ENCODE data around the gene SYNJ1.
"Not testable (repeated sequence)": the region's sequence is repeated elsewhere in the genome, so short reads cannot be mapped to it uniquely, and the experiment has no call there.

The SYNJ1 gene, protein sequence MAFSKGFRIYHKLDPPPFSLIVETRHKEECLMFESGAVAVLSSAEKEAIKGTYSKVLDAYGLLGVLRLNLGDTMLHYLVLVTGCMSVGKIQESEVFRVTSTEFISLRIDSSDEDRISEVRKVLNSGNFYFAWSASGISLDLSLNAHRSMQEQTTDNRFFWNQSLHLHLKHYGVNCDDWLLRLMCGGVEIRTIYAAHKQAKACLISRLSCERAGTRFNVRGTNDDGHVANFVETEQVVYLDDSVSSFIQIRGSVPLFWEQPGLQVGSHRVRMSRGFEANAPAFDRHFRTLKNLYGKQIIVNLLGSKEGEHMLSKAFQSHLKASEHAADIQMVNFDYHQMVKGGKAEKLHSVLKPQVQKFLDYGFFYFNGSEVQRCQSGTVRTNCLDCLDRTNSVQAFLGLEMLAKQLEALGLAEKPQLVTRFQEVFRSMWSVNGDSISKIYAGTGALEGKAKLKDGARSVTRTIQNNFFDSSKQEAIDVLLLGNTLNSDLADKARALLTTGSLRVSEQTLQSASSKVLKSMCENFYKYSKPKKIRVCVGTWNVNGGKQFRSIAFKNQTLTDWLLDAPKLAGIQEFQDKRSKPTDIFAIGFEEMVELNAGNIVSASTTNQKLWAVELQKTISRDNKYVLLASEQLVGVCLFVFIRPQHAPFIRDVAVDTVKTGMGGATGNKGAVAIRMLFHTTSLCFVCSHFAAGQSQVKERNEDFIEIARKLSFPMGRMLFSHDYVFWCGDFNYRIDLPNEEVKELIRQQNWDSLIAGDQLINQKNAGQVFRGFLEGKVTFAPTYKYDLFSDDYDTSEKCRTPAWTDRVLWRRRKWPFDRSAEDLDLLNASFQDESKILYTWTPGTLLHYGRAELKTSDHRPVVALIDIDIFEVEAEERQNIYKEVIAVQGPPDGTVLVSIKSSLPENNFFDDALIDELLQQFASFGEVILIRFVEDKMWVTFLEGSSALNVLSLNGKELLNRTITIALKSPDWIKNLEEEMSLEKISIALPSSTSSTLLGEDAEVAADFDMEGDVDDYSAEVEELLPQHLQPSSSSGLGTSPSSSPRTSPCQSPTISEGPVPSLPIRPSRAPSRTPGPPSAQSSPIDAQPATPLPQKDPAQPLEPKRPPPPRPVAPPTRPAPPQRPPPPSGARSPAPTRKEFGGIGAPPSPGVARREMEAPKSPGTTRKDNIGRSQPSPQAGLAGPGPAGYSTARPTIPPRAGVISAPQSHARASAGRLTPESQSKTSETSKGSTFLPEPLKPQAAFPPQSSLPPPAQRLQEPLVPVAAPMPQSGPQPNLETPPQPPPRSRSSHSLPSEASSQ (N-terminal part only)

DNA sequence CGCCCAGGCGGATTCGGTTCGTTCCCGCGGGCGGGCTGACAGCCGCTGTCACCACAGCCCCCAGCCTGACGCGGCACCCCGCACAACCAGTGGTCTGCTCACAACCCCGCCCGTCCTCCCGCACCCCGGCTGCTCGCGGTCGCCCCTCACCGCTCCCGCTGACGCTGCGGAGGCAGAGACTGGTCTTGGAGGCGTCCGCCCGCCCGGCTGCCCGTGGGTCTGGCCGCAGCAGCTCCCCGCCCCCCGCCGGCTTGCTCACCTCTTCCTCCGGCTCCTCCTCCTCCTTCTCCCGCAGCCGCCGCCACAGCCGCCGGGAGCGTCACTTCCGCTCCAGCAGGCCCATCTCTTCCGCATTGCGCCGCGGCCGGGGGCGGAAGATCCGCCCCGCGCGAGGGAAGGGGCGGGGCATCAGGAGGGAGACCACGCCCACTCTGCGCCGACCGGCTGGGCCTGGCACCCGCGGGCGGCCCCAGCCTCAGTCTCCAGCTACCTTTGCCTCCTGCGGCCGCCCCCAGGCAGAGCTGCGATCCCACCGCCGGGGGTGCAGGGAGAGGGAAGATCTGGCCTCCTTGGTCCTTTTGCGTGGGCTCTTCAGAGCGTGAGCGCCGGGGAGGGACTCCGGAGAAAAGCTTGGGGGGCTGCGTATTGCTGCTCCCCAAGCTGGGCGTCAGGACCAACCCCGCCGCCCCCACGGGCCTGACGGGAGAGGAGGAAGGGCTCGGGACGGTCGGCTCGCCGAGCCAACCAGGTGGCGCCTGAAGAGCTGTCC, at the start of gene SYNJ1:
SYNJ1 (minus strand) TSS at position 327 of the 769 bp plus-strand sequence. CDS start 1,118 bp downstream, outside the sequence.
- peak; percentile 95 for DNase-seq (ENCODE audit: low spot score)

- no peak for DNase-seq (ENCODE audit: low spot score)
Observed at GRCh38 chr21:32777269-32777668, 49.5 kb upstream of the SYNJ1 start.

GRCh38 chr21:32776743-32777142, 48.9 kb upstream of the SYNJ1 start:
- DNase-seq (ENCODE audit: low spot score) = no peak

DNA sequence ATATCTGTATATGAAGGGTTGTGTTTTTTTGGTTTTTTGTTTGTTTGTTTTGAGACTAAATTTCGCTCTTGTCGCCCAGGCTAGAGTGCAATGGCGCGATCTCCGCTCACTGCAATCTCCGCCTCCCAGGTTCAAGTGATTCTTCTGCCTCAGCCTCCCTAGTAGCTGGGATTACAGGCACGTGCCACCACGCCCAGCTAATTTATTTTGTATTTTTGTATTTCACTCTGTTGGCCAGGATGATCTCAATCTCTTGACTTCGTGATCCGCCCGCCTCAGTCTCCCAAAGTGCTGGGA, 45.2 kb upstream of the SYNJ1 start:
- not testable (repeated sequence) for DNase-seq (ENCODE audit: low spot score)

GRCh38 chr21:32772281-32773047, 44.7 kb upstream of the SYNJ1 start:
- peak; percentile 64 for DNase-seq (ENCODE audit: low spot score)

- peak; percentile 60 for DNase-seq (ENCODE audit: low spot score)
Observed at GRCh38 chr21:32770871-32771523, 43.2 kb upstream of the SYNJ1 start.

DNA sequence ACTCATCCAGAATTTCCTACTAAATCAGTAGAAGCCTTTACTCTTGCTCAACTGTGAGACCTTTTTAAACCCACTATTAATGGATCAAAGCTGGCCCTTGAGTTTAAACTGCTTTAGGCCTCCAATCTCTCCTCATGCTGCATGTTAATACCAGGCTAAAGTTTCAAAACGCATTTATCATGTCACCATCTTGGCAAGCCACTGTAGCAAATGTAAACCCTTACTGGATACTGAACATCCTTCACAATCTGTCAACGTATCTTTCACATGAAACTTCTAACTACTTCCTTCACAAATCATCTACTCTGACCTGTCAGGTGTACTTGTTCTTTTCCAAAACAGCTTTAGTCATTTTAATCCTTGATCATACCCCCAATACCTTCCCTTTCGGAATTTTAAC, 40.7 kb upstream of the SYNJ1 start:
- no peak for DNase-seq (ENCODE audit: low spot score)

DNA sequence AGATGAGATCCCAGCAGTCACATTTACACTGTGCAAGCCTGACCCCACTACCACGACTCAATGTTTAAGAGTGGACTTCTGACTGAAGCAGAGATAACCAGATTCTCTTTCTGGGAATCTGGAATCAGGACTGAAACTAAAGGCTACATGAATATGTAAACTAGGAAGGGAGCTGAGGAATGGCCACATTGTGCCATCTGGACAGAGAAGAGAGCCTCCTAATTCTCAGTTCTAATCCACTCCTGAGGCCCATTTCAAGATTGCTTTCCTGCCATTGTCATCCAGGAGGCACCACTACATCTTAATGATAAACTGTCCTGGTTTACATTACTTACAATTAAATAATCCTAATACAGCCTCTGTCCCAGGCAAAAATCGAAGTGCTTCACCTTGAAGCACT, 37.2 kb upstream of the SYNJ1 start:
- DNase-seq (ENCODE audit: low spot score) = no peak

GRCh38 chr21:32764186-32764585, 36.4 kb upstream of the SYNJ1 start:
- no peak for DNase-seq (ENCODE audit: low spot score)

DNA sequence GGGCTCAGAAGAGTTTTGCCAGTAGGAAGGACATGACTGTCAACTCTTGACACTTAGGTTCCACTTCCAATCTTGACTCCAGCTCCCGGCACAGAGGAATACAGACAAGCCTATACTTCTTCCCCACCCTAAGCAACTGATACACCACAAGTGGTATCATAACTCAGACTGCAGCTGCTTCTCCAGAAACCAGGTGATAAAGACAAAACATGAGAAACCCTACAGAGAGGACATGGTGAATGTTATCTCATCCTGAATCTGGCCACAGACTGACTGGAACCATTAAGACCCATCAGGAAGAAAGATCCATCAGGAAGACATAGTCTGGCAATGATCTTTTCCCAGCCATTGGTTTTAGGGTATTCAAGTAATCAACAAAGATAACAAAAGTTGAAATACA, 30.0 kb upstream of the SYNJ1 start:
- no peak for DNase-seq (ENCODE audit: low spot score)

DNA sequence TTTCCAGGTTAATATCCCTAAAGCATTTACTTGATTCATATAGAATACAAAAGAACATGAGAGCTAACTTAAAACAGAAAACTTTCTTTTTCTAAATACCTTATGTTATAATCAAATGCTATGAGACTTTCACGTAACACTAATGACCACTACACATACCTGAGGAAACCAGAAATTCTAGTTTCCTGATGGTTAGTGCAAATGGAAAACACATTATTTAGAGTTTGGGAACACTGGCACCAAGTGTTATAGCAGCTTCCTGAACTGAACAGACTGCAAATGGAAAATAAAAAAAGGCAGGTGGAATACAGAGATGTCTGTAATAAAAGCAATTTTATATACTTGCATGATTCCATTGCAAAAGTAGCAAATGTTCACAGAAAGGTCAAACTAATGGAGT, 28.3 kb upstream of the SYNJ1 start:
- no peak for DNase-seq (ENCODE audit: low spot score)

DNA sequence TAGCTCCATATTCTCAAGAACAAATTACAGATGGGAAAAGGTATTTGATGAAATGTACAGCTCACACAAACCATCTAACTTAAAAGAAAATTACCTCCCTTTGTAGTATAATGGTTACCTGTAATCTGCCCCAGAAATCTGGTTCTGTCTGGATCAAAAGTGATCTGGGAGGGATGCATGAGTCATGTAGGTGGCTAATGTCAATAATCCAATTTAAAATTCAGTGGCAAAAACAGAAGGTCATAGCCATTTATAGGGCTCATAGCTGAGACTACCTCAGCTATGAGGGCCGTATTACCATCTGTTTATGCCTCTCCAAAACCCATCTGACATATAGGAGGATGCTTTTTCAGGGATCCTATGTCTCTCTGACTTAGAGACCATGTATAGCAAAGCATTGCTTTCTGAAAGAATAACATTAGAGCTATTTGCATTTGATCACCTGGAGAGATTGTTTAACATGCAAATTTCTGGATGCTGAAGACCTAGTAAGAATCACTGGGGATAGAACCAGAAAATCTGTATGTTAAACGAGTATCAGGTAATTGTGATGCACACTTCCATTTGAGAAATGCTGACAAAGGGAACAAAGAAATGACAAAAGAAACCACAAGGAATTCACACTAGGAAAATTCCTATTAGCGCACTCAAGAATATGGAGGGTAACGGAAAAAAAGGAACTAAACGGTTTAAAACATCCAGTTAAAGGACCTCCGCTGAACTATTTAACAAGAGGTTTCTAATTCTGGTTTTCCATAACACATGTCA, 26.2 kb upstream of the SYNJ1 start:
- DNase-seq (ENCODE audit: low spot score) = peak; percentile 30

DNA sequence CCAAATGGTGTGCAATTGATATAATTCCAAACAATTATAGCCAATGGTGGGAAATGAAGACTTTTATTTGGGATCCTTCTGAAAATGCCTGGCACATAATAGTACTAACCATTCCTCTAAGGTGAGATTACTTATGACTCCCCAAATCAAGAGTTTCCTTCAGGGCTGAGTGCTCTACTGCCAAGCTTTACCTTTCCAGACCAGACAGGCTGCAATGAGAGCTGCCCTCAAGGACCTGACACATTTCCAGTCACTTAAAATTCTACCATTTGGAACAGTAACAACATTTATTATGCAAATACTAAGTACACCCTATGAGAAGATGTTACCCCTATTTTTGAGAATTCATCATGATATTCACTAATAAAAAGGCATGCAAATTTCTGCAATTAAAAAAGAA, 22.6 kb upstream of the SYNJ1 start:
- DNase-seq (ENCODE audit: low spot score) = no peak

- no peak for DNase-seq (ENCODE audit: low spot score)
Observed at GRCh38 chr21:32749662-32750061, 21.8 kb upstream of the SYNJ1 start.

DNA sequence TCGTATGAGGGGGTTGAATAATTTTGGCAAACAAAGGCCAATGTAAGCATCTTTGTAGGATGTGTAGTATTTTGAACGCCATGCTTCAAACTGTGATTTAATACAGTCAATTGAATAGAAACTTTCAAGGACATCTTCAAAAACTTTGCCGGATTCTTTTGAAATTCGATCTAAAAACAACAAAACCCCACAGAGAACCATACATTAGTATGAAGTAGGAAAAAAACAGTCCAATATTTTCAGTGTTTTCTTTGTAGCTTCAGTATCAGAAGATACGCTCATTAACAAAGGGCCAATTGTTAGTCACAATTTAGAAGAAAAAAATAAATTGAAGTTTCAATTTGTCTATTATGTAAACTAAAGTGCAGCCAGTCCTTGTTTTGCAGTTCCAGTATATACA, 20.7 kb upstream of the SYNJ1 start:
- DNase-seq (ENCODE audit: low spot score) = no peak

GRCh38 chr21:32747396-32747795, 19.6 kb upstream of the SYNJ1 start:
- no peak for DNase-seq (ENCODE audit: low spot score)

DNA sequence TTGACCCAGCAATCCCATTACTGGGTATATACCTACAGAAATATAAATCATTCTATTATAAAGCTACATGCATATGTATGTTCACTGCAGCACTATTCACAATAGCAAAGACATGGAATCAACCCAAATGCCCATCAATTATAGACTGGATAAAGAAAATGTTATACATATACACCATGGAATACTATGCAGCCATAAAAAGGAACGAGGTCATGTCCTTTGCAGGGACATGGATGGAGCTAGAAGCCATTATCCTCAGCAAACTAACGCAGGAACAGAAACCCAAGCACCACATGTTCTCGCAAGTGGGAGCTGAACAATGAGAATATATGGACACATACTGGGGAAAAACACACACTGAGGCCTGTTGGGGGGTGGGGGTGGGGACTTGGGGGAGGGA, 18.9 kb upstream of the SYNJ1 start:
- DNase-seq (ENCODE audit: low spot score) = not testable (repeated sequence)

DNA sequence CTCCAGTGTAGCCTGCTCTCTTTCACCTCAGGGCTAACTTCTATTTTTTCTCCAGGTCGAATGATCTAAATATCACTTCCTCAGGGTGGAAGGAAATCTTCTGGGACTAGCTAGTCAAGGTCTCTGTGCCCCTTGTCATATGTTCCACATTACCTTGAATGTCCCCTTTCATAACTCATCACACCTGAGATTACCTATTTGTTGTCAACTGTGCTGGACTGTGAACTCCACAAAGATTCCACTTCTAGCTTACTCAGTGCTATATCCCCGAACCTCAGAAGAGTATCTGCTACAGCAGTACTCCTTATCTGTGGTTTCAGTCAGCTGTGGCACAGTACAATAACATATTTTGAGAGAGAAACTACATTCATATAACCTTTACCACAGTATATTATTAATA, 14.6 kb upstream of the SYNJ1 start:
- no peak for DNase-seq (ENCODE audit: low spot score)

GRCh38 chr21:32741336-32741735, 13.5 kb upstream of the SYNJ1 start:
- no peak for DNase-seq (ENCODE audit: low spot score)

DNA sequence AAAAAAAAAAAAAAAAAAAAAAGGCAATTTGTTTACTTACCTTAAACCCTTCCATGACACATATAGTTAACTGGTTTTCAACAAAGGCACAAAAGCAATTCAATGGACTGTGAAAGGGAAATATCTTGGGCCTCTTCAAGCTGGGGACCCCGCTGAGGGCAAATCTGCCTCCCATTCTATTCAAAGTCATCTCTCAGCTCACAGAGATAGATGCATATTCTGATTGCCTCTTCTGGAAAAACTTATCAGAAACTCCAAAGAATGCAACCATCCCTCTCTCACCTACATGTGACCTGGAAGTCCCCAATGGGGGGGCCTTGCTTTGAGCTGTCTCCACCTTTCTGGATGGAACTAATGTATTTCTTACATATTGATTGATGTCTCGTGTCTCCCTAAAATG, 12.1 kb upstream of the SYNJ1 start:
- no peak for DNase-seq (ENCODE audit: low spot score)

Measured in SW480 (cell line).